EH (cell line): ENCODE data around the gene FCHO1.

Experiments
- DNase-seq: peaks from one replicate; pipeline ENCODE4 v3.0.0-alpha.2; 2015; ENCODE audit warnings: low read depth

FCHO1 gene

DNA sequence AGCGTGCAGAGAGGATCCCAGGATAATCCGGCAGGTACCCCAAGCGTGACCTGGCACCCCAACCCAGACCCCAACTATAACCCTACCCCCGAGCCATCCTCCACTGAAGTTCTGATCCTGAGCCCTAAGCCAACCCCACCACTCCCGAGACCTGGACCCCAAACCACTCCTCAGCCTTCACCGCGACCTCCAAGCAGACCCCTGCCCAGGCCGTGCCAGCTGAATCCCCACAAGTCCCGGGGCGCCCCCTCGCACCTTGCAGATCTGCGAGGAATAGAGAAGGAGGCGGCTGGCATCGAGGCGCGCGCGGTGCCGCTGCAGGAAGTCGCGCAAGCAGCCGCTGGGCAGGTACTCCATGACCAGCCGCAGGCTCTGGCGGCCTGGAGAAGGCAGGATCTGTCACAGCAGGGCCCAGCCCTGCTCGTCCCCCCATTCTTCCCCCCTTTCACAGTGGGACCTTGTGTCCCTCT, 80.2 kb downstream of the FCHO1 start:
- no peak for DNase-seq

DNA sequence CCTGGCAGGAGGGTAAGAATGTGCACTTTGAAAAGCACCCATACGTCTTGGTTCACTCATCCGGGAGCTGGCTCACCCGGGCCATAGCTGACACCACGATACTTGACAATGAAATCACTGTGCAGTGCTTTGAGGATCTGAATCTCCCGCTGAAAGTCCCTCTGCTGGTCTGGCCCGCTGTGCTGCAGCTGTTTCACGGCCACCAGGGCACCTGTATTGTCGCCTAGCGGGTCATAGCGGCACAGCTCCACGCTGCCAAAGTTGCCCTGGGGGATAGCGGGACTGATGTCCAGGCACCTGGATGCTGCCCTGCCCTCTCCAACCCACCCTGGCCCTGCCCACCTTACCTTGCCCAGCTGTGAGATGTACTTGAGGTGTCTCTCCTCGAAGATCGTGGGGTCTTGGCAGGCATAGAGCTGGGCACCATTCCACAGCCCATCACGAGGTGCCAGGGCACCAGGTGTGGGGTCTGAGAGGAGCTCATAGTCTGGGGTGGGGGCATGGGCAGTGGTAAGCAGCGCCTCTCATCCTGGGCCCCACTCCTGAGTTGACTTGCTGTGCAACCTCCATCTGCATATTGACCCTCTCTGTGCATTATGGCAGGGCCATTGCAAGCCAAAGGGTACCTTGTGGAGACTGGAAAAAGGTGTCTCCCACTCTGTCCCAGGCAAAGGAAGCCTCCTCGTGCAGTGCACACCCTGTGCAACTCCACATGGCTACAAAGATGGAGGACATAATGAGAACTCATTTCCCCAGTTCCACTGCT, 81.3 kb downstream of the FCHO1 start:
- DNase-seq = no peak

DNA sequence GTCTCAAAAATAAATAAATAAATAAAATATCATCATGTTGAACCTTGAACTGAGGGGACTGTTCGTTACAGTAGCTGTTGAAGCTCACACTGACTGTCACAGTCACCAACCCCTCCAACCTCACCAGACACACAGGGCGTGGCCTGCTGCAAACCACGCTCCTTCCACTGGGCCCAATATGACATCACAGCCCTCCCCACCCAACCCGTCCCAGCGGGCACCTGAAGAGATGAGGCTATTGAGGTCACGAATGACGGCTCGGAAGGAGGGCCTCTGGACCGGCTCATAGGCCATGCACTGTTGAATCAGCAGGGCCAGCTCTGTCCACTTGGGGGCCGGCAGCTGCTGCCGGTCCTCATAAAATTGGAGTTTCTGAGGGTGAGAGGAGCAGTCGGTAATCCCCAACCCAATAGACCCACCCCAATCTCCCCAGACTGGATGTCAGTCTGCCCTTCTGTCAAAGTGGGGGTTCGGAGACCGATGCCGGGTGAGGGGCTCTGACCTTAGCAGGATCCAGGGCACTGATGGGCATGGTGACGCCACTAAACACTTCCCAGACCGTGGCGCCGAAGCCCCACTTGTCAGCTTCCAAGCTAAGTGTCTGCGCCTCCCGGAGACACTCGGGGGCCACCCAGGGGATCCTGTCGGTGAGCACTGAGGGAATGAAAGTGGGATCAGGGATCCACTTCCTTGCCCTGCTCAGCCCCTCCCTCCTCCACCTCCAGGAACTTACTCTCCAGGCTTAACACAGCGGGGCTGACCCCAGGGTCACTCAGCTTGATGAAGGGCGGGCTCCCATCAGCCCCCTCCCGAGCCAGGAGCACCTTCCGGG, 83.3 kb downstream of the FCHO1 start:
- DNase-seq = peak; percentile 9

DNA sequence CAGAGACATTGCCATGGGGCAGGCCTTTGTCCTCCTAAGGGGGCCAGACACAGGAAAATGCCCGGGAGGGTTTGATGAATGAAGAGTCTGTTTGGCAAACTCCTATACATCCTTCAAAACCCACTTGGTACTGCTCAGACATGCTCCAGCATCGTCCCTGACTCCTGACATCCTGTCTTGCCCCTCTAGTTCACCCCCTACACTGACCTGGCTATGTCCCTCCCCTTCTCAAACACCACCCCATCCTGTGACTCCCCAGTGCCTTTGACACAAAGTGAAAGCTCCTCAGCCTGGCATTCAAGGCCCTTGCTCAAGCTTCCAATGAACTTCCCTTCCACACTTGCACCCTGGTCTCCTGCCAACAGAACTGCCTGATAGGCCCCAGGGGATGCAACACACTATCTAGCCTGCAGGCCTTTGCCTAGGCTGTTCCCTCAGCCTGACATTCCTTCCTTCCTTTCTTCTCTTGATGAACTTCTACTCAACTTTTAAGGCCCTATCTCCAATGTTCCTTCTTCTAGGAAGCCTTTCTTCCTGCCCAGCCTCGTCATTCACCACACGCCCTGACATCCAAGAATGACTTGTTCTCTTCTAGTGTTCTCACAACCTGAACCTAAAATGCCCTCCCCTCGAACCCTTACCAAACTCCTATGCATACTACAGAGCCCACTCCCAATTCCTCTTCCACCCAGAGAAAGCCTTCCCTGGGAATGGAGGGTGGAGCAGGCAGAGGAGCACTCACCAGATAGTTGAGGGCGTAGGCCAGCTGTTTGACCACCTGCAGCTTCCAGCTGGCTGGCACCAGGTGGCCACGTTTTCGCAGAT, 84.1 kb downstream of the FCHO1 start:
- DNase-seq = peak; percentile 14

DNA sequence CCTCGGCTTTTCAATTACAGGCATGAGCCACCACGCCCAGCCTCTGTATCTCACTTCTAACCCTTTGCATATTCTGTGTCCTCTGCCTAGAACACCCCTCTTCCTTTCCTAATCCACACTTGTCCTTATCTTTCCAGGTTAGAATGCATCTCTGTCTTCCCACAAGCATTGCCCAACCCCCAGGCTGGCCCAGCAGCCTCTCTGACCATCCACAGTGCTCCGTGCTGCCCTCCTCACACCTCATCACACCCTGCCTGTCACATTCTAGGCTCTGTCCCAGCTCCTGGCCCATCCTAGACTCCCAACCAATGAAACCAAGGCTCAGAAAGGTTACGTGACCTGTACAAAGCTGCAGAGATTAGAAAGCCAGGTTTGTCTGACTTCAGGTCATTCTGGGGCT, 85.3 kb downstream of the FCHO1 start:
- DNase-seq = no peak

DNA sequence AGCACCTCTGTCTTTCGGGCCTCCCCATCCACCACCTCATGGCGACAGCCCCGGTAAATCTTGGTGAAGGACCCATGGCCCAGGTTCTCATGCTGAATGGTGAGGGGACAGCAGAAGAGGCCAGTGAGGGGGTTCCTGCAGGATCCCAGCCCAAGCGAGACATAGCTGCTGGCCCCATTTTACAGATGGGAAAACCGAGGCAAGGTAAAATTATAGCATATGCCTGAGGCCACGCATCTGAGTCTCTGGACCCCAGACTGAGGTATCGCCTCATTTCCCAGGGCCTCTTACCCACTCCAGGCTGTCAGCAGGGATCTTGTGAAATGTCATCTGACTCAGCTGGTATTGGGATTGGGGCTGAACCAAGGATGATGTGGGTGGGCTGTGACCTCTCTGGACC, 86.7 kb downstream of the FCHO1 start:
- no peak for DNase-seq
